ENCODE results near the gene HAUS1.
"Not testable (repeated sequence)": the region's sequence is repeated elsewhere in the genome, so short reads cannot be mapped to it uniquely, and the experiment has no call there.

The HAUS1 gene

GRCh38 chr18:46104128-46104911 lies at the start of gene HAUS1:
Gene HAUS1 (plus strand): TSS chr18:46104385. CDS start chr18:46104412, 27 bp downstream.
- DNase-seq (ENCODE audit: low spot score), result peak; percentile 88

- peak; percentile 63 for DNase-seq (ENCODE audit: low spot score)
Measured at GRCh38 chr18:46054956-46055837, 49.0 kb upstream of the HAUS1 start.

GRCh38 chr18:46055838-46056230 lies 48.4 kb upstream of the HAUS1 start:
- DNase-seq (ENCODE audit: low spot score), result no peak

- no peak for DNase-seq (ENCODE audit: low spot score)
Measured at GRCh38 chr18:46060359-46060841, 43.8 kb upstream of the HAUS1 start.

GRCh38 chr18:46061387-46061786 lies 42.8 kb upstream of the HAUS1 start:
- DNase-seq (ENCODE audit: low spot score), result no peak

GRCh38 chr18:46061796-46062195 lies 42.4 kb upstream of the HAUS1 start:
- DNase-seq (ENCODE audit: low spot score), result no peak

- no peak for DNase-seq (ENCODE audit: low spot score)
Measured at GRCh38 chr18:46062781-46063180, 41.4 kb upstream of the HAUS1 start.

GRCh38 chr18:46067438-46068007 lies 36.7 kb upstream of the HAUS1 start:
- no peak for DNase-seq (ENCODE audit: low spot score)

GRCh38 chr18:46068763-46069162 lies 35.4 kb upstream of the HAUS1 start:
- no peak for DNase-seq (ENCODE audit: low spot score)

- no peak for DNase-seq (ENCODE audit: low spot score)
Measured at GRCh38 chr18:46069524-46069923, 34.7 kb upstream of the HAUS1 start.

GRCh38 chr18:46070232-46070631 lies 34.0 kb upstream of the HAUS1 start:
- no peak for DNase-seq (ENCODE audit: low spot score)

- DNase-seq (ENCODE audit: low spot score), result no peak
Measured at GRCh38 chr18:46070815-46071652, 33.2 kb upstream of the HAUS1 start.

GRCh38 chr18:46071653-46072375 lies 32.4 kb upstream of the HAUS1 start, which contains the start of gene PSTPIP2:
Gene PSTPIP2 (minus strand): TSS chr18:46072260. CDS start chr18:46072188, 72 bp downstream.
- peak; percentile 50 for DNase-seq (ENCODE audit: low spot score)

GRCh38 chr18:46072376-46072867 lies 31.8 kb upstream of the HAUS1 start:
- no peak for DNase-seq (ENCODE audit: low spot score)

- no peak for DNase-seq (ENCODE audit: low spot score)
Measured at GRCh38 chr18:46072959-46073358, 31.2 kb upstream of the HAUS1 start.

- DNase-seq (ENCODE audit: low spot score), result peak; percentile 81
Measured at GRCh38 chr18:46073474-46074331, 30.5 kb upstream of the HAUS1 start.

- DNase-seq (ENCODE audit: low spot score), result no peak
Measured at GRCh38 chr18:46079336-46079735, 24.8 kb upstream of the HAUS1 start.

GRCh38 chr18:46080156-46080555 lies 24.0 kb upstream of the HAUS1 start:
- no peak for DNase-seq (ENCODE audit: low spot score)

GRCh38 chr18:46084431-46084830 lies 19.8 kb upstream of the HAUS1 start:
- no peak for DNase-seq (ENCODE audit: low spot score)

GRCh38 chr18:46088501-46088900 lies 15.7 kb upstream of the HAUS1 start:
- not testable (repeated sequence) for DNase-seq (ENCODE audit: low spot score)
